ENCODE data around the gene F7. TPM values are rescaled to one million over a fixed set of nuclear protein-coding genes. Genes with fewer than 3 reads are reported as not detected.
"Not testable (repeated sequence)": the region's sequence is repeated elsewhere in the genome, so short reads cannot be mapped to it uniquely, and the experiment has no call there.

The F7 gene
- total RNA-seq, 4 donors from 2014 or later, result not detected

GRCh38 chr13:113110852-113111315 is 5.3 kb downstream of the F7 start:
- WGBS, 2 donors, result 36 to 57% methylated on average over 9 to 12 of the region's 49 CpGs
- no peak for DNase-seq
- Histone ChIP-seq H3K27me3 (peaks cover 18% of the 10 kb centered on the region), H3K4me1 (peaks cover 4 to 14% of the 10 kb centered on the region in 2 donors), H3K4me3 (replicated peaks in 1 of 3) (peak overlapping the region in 1 of 3 donors; percentile 34), H3K36me3 (no peaks in the 10 kb centered on the region), H3K27ac (no peak overlapping the region), H3K9me3 (no peaks in the 10 kb centered on the region)
- TF ChIP-seq CTCF (IDR thresholded peaks at IDR 0.05) (no peak), POLR2A (IDR thresholded peaks at IDR 0.05) (no peak)
- intact Hi-C loops (cut with DNase I), result no loop called here

DNA sequence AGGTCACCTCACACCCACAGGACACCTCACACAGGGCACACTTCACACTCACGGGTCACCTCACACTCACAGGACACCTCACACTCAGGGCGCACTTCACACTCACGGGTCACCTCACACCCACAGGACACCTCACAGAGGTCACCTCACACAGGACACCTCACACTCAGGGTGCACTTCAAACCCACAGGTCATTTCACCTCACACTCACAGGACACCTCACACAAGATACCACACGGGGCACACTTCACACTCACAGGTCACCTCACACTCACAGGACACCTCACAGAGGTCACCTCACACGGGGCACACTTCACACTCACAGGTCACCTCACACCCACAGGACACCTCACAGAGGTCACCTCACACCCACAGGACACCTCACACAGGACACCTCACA is 6.2 kb downstream of the F7 start:
- H3K9me3 ChIP-seq; DNase-seq; H3K4me3 ChIP-seq (replicated peaks in 1 of 3); H3K27ac ChIP-seq; intact Hi-C loops (cut with DNase I); H3K36me3 ChIP-seq: not testable (repeated sequence)
- Histone ChIP-seq H3K4me1 (peaks cover 4 to 14% of the 10 kb centered on the region in 2 donors), H3K27me3 (peaks cover 18% of the 10 kb centered on the region)
- 88 to 91% methylated on average over 5 of the region's 5 CpGs for WGBS, 2 donors

DNA sequence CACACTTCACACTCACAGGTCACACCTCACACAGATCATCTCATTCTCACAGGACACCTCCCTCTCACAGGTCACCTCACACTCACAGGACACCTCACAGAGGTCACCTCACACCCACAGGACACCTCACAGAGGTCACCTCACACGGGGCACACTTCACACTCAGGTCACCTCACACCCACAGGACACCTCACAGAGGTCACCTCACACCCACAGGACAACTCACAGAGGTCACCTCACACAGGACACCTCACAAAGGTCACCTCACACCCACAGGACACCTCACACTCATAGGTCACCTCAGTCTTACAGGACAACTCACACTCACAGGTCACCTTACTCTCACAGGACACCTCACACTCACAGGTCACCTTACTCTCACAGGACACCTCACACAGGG is 6.9 kb downstream of the F7 start:
- H3K27ac ChIP-seq; H3K9me3 ChIP-seq; DNase-seq; intact Hi-C loops (cut with DNase I); H3K36me3 ChIP-seq; H3K4me3 ChIP-seq (replicated peaks in 1 of 3): not testable (repeated sequence)
- H3K27me3 ChIP-seq, result peaks cover 18% of the 10 kb centered on the region
- 78 to 83% methylated on average over 1 of the region's 1 CpG for WGBS, 2 donors
- H3K4me1 ChIP-seq, result peaks cover 4 to 14% of the 10 kb centered on the region in 2 donors

DNA sequence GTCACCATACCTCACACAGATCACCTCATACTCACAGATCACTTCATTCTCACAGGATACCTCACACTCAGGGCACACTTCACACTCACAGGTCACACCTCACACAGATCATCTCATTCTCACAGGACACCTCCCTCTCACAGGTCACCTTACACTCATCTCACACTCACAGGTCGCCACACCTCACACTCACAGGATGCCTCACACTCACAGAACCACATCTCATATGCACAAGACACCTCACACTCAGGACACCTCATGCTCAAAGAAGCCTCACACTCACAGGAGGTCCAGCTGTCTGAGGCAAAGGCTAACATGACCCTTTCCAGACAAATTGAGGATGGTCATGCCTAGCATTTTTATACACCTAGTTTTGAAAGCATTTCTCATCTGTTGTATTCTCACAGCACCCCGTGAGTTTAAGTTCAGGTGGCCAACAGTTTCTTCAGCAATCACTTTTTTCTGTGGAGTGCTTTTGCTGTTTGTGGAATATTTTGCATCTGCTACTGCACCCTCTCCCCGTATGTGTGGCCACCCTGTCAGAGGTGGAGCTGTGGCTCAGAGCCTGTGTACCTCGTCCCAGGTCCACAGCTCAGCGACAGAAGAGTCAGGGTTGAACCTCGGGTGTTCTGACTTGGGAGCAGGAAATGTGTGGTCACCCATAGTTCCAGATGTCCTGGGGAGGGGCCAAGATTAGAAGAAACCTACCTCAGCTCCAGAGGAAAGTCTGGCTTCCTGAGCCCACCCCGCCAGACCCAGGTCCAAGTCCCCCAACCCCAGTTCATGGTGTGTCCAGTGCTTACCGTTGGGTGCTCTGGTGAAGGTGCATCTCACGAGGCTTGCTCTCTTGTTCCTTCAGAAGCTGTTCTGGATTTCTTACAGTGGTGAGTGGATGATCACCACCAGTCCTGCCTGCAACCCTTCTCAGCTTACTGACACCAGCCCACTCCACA is 7.6 kb downstream of the F7 start:
- Histone ChIP-seq H3K27ac (no peak overlapping the region), H3K36me3 (no peaks in the 10 kb centered on the region), H3K9me3 (no peaks in the 10 kb centered on the region), H3K27me3 (peaks cover 18% of the 10 kb centered on the region), H3K4me3 (replicated peaks in 1 of 3) (no peak overlapping the region), H3K4me1 (peaks cover 4 to 14% of the 10 kb centered on the region in 2 donors)
- intact Hi-C loops (cut with DNase I), result no loop called here
- WGBS, 2 donors, result 80 to 85% methylated on average over 6 to 9 of the region's 9 CpGs
- TF ChIP-seq CTCF (IDR thresholded peaks at IDR 0.05), result no peak
- no peak for TF ChIP-seq POLR2A (IDR thresholded peaks at IDR 0.05)
- DNase-seq, result no peak

- no peak for DNase-seq
- no peak overlapping the region for H3K27ac ChIP-seq
- no peak overlapping the region for H3K4me3 ChIP-seq (replicated peaks in 1 of 3)
- H3K27me3 ChIP-seq, result peaks cover 18% of the 10 kb centered on the region
- H3K4me1 ChIP-seq, result peaks cover 4 to 14% of the 10 kb centered on the region in 2 donors
- H3K36me3 ChIP-seq, result no peaks in the 10 kb centered on the region
- intact Hi-C loops (cut with DNase I), result no loop called here
- TF ChIP-seq CTCF (IDR thresholded peaks at IDR 0.05) (no peak), POLR2A (IDR thresholded peaks at IDR 0.05) (no peak)
- H3K9me3 ChIP-seq, result no peaks in the 10 kb centered on the region
- 96 to 100% methylated on average over 2 to 6 of the region's 8 CpGs for WGBS, 2 donors
Observed at GRCh38 chr13:113113846-113114271, 8.3 kb downstream of the F7 start.

All from thyroid gland (tissue), 4 donors.